ENCODE results near the gene CDK9.

The CDK9 gene

GRCh38 chr9:127762111-127762676 is 23.6 kb upstream of the CDK9 start:
- DNase-seq, result peak; percentile 41 to 69 (median 66)

- peak; percentile 68 to 85 (median 76) for DNase-seq
Observed at GRCh38 chr9:127763918-127764384, 21.9 kb upstream of the CDK9 start.

- DNase-seq, result no peak
Observed at GRCh38 chr9:127765418-127765817, 20.4 kb upstream of the CDK9 start.

- DNase-seq, result no peak
Observed at GRCh38 chr9:127767410-127767809, 18.4 kb upstream of the CDK9 start.

- no peak for DNase-seq
Observed at GRCh38 chr9:127767909-127768331, 17.9 kb upstream of the CDK9 start.

GRCh38 chr9:127768698-127769097 is 17.1 kb upstream of the CDK9 start:
- no peak for DNase-seq

- DNase-seq, result no peak
Observed at GRCh38 chr9:127769101-127769500, 16.7 kb upstream of the CDK9 start.

- DNase-seq, result peak in 1 of 3 donors; percentile 16
Observed at GRCh38 chr9:127769929-127770582, 15.8 kb upstream of the CDK9 start.

GRCh38 chr9:127770583-127770904 is 15.3 kb upstream of the CDK9 start:
- no peak for DNase-seq

GRCh38 chr9:127770905-127771569 is 14.8 kb upstream of the CDK9 start:
- peak; percentile 99 for DNase-seq

- no peak for DNase-seq
Observed at GRCh38 chr9:127771570-127772189, 14.2 kb upstream of the CDK9 start.

- no peak for DNase-seq
Observed at GRCh38 chr9:127772603-127773002, 13.2 kb upstream of the CDK9 start.

GRCh38 chr9:127773272-127773671 is 12.6 kb upstream of the CDK9 start:
- DNase-seq, result peak; percentile 53 to 70 (median 65)

- DNase-seq, result no peak
Observed at GRCh38 chr9:127773981-127774380, 11.9 kb upstream of the CDK9 start.

- DNase-seq, result peak; percentile 89 to 93 (median 89)
Observed at GRCh38 chr9:127776195-127776923, 9.5 kb upstream of the CDK9 start.

- DNase-seq, result peak in 1 of 3 donors; percentile 41
Observed at GRCh38 chr9:127776924-127777289, 8.9 kb upstream of the CDK9 start.

GRCh38 chr9:127777368-127777980 is 8.4 kb upstream of the CDK9 start:
- peak in 1 of 3 donors; percentile 20 for DNase-seq

- peak; percentile 39 to 62 (median 52) for DNase-seq
Observed at GRCh38 chr9:127778280-127779135, 7.3 kb upstream of the CDK9 start, which contains the start of gene SH2D3C. Gene SH2D3C (minus strand): TSS chr9:127778666. CDS start chr9:127778627, 39 bp downstream.

- peak; percentile 86 to 91 (median 87) for DNase-seq
Observed at GRCh38 chr9:127779136-127779981, 6.5 kb upstream of the CDK9 start.

GRCh38 chr9:127780126-127780885 is 5.5 kb upstream of the CDK9 start:
- DNase-seq, result no peak

All from suppressor macrophage treated with lipopolysaccharide for 1 hour (primary cell).